Measurements from ENCODE around the gene B4GAT1. TPM values are rescaled to one million over a fixed set of nuclear protein-coding genes. Genes with fewer than 3 reads are reported as not detected.

The B4GAT1 gene
- total and polyA plus RNA-seq, 2 of the 4 experiments (the other 2 are of a cell fraction) = 10.6 to 18.4 TPM

DNA sequence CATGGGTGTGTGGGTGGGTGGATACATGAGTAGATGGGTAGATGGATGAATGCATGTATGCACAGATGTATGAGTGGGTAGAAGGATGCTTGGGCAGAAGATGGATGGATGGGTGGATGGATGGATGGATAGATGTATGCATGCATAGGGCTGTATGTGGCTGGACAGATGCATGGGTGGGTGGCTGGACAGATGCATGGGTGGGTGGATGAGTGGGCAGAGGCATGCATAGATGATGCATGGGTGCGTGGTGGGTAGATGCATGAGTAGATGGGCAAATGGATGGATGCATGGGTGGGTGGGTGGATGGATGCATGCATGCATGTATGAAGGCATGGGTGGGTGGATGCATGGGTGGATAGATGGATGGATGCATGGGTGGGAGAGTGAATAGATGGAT, 23.7 kb downstream of the B4GAT1 start:
- H3K79me1 ChIP-seq (ENCODE audit: low read depth in 1 of 2, low read length in 2 of 2) = peaks cover 0 to 39% of the 10 kb centered on the region in 2 experiments; a peak in 3 of 4 replicates
- no peak overlapping the region for H2BK15ac ChIP-seq (ENCODE audit: low read depth, low read length)
- CTCF ChIA-PET = no interaction called here
- peaks cover 35% of the 10 kb centered on the region for H3K9me1 ChIP-seq (ENCODE audit: insufficient read depth, low read length)
- H3K27ac ChIP-seq (ENCODE audit: insufficient read depth, low read length) = no peak overlapping the region
- no TSS peak for BruUV-seq (replicated peaks)
- dilution Hi-C loops (cut with HindIII; ENCODE audit: low sequenced_read_pairs, unreplicated experiment) = no loop called here
- TF ChIP-seq BHLHE40 (IDR thresholded peaks at IDR 0.05; ENCODE audit: low read depth, low read length) = no peak
- TF ChIP-seq CHD1 (IDR thresholded peaks at IDR 0.05; ENCODE audit: low read depth, low read length) = no peak
- no peak for TF ChIP-seq FOS (IDR thresholded peaks at IDR 0.05; ENCODE audit: low read depth, low read length)
- TF ChIP-seq, protein P1, sequence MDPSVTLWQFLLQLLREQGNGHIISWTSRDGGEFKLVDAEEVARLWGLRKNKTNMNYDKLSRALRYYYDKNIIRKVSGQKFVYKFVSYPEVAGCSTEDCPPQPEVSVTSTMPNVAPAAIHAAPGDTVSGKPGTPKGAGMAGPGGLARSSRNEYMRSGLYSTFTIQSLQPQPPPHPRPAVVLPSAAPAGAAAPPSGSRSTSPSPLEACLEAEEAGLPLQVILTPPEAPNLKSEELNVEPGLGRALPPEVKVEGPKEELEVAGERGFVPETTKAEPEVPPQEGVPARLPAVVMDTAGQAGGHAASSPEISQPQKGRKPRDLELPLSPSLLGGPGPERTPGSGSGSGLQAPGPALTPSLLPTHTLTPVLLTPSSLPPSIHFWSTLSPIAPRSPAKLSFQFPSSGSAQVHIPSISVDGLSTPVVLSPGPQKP (IDR thresholded peaks at IDR 0.05; ENCODE audit: borderline replicate concordance, low read depth, low read length) = no peak
- no peak for TF ChIP-seq CEBPB (IDR thresholded peaks at IDR 0.05; ENCODE audit: low read depth, low read length)
- TF ChIP-seq RFX5 (IDR thresholded peaks at IDR 0.05; ENCODE audit: low read depth, low read length) = no peak
- no peak for TF ChIP-seq RAD21 (IDR thresholded peaks at IDR 0.05; ENCODE audit: low read length)
- TF ChIP-seq MAFK (IDR thresholded peaks at IDR 0.05; ENCODE audit: low read depth, low read length) = no peak
- TF ChIP-seq NFE2L2 (IDR thresholded peaks at IDR 0.05; ENCODE audit: low read depth, low read length) = no peak
- no peak for TF ChIP-seq SMC3 (IDR thresholded peaks at IDR 0.05; ENCODE audit: low read depth, low read length)
- no peak for TF ChIP-seq MXI1 (IDR thresholded peaks at IDR 0.05; ENCODE audit: borderline replicate concordance, low read depth, low read length)
- no peak overlapping the region for H4K5ac ChIP-seq (ENCODE audit: low read depth, low read length)
- no peaks in the 10 kb centered on the region for H3K9me3 ChIP-seq (ENCODE audit: control insufficient read depth, insufficient read depth, low read length)
- DNase-seq = no peak
- H4K91ac ChIP-seq (ENCODE audit: insufficient read depth, low read depth, low read length) = no peak overlapping the region
- H4K8ac ChIP-seq (ENCODE audit: low read depth in 2 of 2, low read length in 2 of 2) = no peak overlapping the region
- H2AK5ac ChIP-seq (ENCODE audit: low read depth, low read length) = peak overlapping the region; percentile 98; the same call in 1 of the 2 replicates
- peaks cover 46% of the 10 kb centered on the region for H3K4me1 ChIP-seq (ENCODE audit: control insufficient read depth, insufficient read depth, low read length)
- H2BK20ac ChIP-seq (ENCODE audit: low read depth, low read length) = no peak overlapping the region
- H2BK120ac ChIP-seq (ENCODE audit: low read depth, low read length) = no peak overlapping the region
- peak overlapping the region; percentile 13; the same call in 1 of the 2 replicates for H3K4ac ChIP-seq (ENCODE audit: low read depth, low read length)
- H3K27me3 ChIP-seq (ENCODE audit: control insufficient read depth, insufficient read depth, low read length) = no peaks in the 10 kb centered on the region
- no peak overlapping the region for H3K9ac ChIP-seq (ENCODE audit: low read depth, low read length)
- no peak overlapping the region for H2BK5ac ChIP-seq (ENCODE audit: low read depth, low read length, poor library complexity, severe bottlenecking)
- no peak overlapping the region for H3K4me3 ChIP-seq (ENCODE audit: insufficient read depth, low read depth, low read length)
- H3K56ac ChIP-seq (ENCODE audit: extremely low read depth, insufficient read depth, low read length) = no peak overlapping the region
- POLR2A ChIA-PET (ENCODE audit: unreplicated experiment) = no interaction called here
- H3K4me2 ChIP-seq (ENCODE audit: low read depth, low read length) = no peak overlapping the region
- no peak overlapping the region for H3K18ac ChIP-seq (ENCODE audit: low read depth, low read length)
- peak overlapping the region; percentile 63 for H2AFZ ChIP-seq (replicated peaks; ENCODE audit: low read length, poor library complexity)
- H2AK9ac ChIP-seq (replicated peaks; ENCODE audit: low read depth, low read length, poor library complexity) = peak overlapping the region; percentile 1
- no peaks in the 10 kb centered on the region for H3K36me3 ChIP-seq (ENCODE audit: control insufficient read depth, insufficient read depth, low read length)
- H4K20me1 ChIP-seq (ENCODE audit: insufficient read depth, low read length) = no peaks in the 10 kb centered on the region
- no peak overlapping the region for H3K14ac ChIP-seq (replicated peaks; ENCODE audit: low read depth, low read length)
- intact Hi-C loops (cut with micrococcal nuclease) = no loop called here
- no peak for ATAC-seq (ENCODE audit: low read depth)
- no peak overlapping the region; the same call in 1 of the 2 replicates for H3K23ac ChIP-seq (ENCODE audit: low read depth, low read length)
- in situ Hi-C loops (cut with MboI; ENCODE audit: low sequenced_read_pairs) = no loop called here
- 89% methylated on average over 1 of the region's 1 CpG; no CpG with 5 or more reads in 1 of the 2 experiments for WGBS, 2 experiments (ENCODE audit: extremely low coverage in 2 of 2, insufficient read length in 1 of 2)
